Brain microvascular endothelial cell (primary cell): ENCODE data around the gene CR1.
"Not testable (repeated sequence)": the region's sequence is repeated elsewhere in the genome, so short reads cannot be mapped to it uniquely, and the experiment has no call there.

ENCODE experiments used
- DNase-seq: peaks from one replicate; pipeline ENCODE4 v3.0.0-alpha.2; 2020
- H3K27ac ChIP-seq: fragments of 250-450 bp; sonication (Bioruptor Pico); 2 replicates; pipeline ENCODE4 v1.5.1; 2020; ENCODE audit warnings: mild to moderate bottlenecking, moderate library complexity
- H3K27me3 ChIP-seq: fragments of 250-450 bp; sonication (Bioruptor Pico); replicated peaks from 2 replicates; pipeline ENCODE4 v1.5.1; 2020; ENCODE audit warnings: mild to moderate bottlenecking
- H3K36me3 ChIP-seq: fragments of 250-450 bp; sonication (Bioruptor Pico); replicated peaks from 2 replicates; pipeline ENCODE4 v1.5.1; 2020; ENCODE audit warnings: mild to moderate bottlenecking
- H3K4me3 ChIP-seq: 2 replicates; pipeline ENCODE4 v1.5.1; 2011; ENCODE audit warnings: low read depth, mild to moderate bottlenecking, control low read depth, low read length, moderate library complexity
- in situ Hi-C: cut with HindIII; loops from 2 replicates; pipeline ENCODE4 v1.10.0; 2017; ENCODE audit warnings: low sequenced_read_pairs, low pct_ligation_motif_present
- TF ChIP-seq, protein P1 (sequence below): IDR thresholded peaks from 2 replicates; pipeline ENCODE4 v1.5.1; 2011; ENCODE audit warnings: low read depth, mild to moderate bottlenecking, moderate library complexity, low read length, control low read depth, inconsistent platforms; ENCODE audit errors: missing control alignments

The CR1 gene

DNA sequence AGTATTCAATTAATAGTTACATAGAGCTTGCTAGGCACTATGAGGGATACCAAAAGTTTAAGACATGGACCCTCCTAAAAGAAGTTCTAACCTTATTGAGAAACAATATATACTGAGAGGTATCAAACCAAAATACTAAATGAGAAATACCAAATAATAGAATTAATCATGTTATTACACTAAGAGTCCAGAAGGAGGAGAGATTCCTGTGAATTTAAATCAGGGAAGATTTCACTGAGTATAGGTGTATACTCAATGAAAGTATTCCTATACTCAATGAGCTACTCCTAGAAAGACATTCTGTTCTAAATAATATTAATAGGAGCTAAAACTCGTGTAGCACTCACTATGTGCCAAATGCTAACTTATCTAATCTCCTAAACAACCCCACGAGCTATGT, 158.4 kb downstream of the CR1 start:
- in situ Hi-C loops, result no loop called here
- H3K4me3 ChIP-seq, result no peak overlapping the region

DNA sequence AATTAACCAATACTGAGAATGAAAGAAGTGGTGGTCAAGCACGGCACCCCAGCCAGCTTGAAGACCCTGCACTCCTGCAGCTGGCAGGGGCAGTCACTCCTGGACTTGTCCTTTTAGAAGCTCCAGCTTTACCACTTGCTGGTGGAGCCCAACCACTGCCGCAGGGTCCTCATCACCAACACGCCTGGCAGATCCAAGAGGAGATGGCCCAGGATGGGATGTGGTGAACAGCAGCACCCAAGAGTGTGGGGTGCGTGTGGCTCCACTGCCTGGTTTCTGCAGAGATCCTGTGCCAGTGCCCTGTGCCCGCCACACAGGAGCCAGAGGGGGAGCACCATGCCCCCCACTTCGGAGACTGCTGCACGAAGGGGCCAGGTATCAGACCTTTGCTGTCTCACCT, 162.5 kb downstream of the CR1 start:
- TF ChIP-seq, protein P1, sequence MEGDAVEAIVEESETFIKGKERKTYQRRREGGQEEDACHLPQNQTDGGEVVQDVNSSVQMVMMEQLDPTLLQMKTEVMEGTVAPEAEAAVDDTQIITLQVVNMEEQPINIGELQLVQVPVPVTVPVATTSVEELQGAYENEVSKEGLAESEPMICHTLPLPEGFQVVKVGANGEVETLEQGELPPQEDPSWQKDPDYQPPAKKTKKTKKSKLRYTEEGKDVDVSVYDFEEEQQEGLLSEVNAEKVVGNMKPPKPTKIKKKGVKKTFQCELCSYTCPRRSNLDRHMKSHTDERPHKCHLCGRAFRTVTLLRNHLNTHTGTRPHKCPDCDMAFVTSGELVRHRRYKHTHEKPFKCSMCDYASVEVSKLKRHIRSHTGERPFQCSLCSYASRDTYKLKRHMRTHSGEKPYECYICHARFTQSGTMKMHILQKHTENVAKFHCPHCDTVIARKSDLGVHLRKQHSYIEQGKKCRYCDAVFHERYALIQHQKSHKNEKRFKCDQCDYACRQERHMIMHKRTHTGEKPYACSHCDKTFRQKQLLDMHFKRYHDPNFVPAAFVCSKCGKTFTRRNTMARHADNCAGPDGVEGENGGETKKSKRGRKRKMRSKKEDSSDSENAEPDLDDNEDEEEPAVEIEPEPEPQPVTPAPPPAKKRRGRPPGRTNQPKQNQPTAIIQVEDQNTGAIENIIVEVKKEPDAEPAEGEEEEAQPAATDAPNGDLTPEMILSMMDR, result no peak
- Histone ChIP-seq H3K4me3 (no peak overlapping the region), H3K36me3 (no peaks in the 10 kb centered on the region), H3K27ac (no peak overlapping the region), H3K27me3 (peaks cover 2% of the 10 kb centered on the region)
- no peak for DNase-seq
- in situ Hi-C loops, result no loop called here

More for the DNA sequence above, 158.4 kb downstream of the CR1 start:
- H3K27me3 ChIP-seq, result peaks cover 2% of the 10 kb centered on the region
- DNase-seq, result no peak
- TF ChIP-seq, protein P1, result no peak
- no peak overlapping the region for H3K27ac ChIP-seq
- no peaks in the 10 kb centered on the region for H3K36me3 ChIP-seq

DNA sequence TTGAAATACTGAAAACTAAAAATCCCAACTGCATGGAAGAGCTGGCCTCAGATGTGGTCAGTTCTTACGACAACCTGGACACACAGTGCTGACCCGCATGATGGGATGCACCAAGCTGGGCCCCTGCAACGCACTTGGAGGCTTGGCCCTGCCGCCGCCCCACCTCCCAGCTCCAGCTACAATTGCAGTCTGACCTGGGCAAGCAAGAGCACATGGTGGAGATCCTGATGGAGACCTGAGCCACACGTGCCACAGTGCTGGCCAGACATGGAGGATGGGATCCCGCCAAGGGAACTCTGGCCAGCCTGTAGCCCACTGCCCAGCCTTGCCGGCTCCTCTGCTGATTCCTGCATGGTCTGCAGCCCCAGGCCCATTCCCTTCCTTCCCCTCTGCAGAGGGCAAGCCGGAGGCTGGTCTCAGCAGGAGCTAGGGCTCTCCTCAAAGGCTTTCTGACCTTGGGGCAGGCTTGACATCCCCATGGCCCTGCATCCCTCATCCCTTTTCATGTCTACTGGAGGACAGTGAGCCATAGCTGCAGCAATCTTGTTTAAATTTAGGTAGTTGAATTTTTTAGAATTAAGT, 163.0 kb downstream of the CR1 start:
- Histone ChIP-seq H3K27me3 (no peaks in the 10 kb centered on the region), H3K36me3 (no peaks in the 10 kb centered on the region), H3K4me3 (no peak overlapping the region), H3K27ac (no peak overlapping the region)
- in situ Hi-C loops, result no loop called here
- DNase-seq, result no peak
- TF ChIP-seq, protein P1, result no peak

DNA sequence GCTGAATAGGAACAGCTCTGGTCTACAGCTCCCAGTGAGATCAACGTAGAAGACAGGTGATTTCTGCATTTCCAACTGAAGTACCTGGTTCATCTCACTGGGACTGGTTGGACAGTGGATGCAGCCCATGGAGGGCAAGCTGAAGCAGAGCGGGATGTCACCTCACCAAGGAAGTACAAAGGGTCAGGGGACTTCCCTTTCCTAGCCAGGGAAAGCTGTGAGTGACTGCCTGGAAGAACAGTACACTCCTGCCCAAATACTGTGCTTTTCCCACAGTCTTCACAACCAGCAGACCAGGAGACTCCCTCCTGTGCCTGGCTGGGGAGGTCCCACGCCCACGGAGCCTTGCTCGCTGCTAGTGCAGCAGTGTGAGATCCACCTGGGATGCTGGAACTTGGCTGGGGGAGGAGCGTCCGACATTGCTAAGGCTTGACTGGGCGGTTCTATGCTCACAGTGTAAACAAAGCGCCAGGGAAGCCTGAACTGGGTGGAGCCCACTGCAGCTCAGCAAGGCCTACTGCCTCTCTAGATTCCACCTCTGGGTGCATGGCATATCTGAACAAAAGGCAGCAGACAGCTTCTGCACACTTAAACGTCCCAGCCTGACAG, 163.7 kb downstream of the CR1 start:
- TF ChIP-seq, protein P1, result no peak
- Histone ChIP-seq H3K36me3 (no peaks in the 10 kb centered on the region), H3K4me3 (no peak overlapping the region), H3K27ac (no peak overlapping the region), H3K27me3 (no peaks in the 10 kb centered on the region)
- in situ Hi-C loops, result no loop called here
- no peak for DNase-seq

DNA sequence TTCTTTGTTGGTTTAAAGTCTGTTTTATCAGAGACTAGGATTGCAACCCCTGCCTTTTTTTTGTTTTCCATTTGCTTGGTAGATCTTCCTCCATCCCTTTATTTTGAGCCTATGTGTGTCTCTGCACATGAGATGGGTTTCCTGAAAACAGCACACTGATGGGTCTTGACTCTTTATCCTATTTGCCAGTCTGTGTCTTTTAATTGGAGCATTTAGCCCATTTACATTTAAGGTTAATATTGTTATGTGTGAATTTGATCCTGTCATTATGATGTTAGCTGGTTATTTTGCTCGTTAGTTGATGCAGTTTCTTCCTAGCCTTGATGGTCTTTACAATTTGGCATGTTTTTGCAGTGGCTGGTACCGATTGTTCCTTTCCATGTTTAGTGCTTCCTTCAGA, 165.5 kb downstream of the CR1 start:
- in situ Hi-C loops, H3K4me3 ChIP-seq, H3K36me3 ChIP-seq, H3K27ac ChIP-seq, DNase-seq, H3K27me3 ChIP-seq: not testable (repeated sequence)

DNA sequence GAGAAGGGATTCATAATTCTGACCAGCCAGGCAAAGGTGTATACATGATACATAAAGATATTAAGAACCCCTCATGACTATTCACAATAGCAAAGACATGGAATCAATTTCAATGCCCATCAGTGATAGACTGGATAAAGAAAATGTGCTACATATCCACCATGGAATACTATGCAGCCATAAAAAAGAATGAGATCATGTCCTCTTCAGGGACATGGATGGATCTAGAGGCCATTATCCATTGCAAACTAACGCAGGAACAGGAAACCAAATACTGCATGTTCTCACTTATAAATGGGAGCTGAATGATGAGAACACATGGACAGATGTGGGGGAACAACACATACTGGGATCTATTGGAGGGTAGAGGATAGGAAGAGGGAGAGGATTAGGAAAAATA, 170.4 kb downstream of the CR1 start:
- in situ Hi-C loops, result no loop called here
- no peak for DNase-seq
- Histone ChIP-seq H3K27ac (no peak overlapping the region), H3K36me3 (no peaks in the 10 kb centered on the region), H3K27me3 (peaks cover 34% of the 10 kb centered on the region), H3K4me3 (no peak overlapping the region)
- TF ChIP-seq, protein P1, result no peak
